Vagina (tissue), 2 donors: ENCODE data around the gene TMEM45A. TPM values are rescaled to one million over a fixed set of nuclear protein-coding genes. Genes with fewer than 3 reads are reported as not detected.

ENCODE experiments used
- DNase-seq, 2 donors: peaks; one replicate each; pipeline ENCODE4 v3.0.0-alpha.2; 2017; ENCODE audit errors: extremely low spot score in 2 of 2
- H3K27ac ChIP-seq: fragments of 200-600 bp; sonication (generic); one replicate; pipeline ENCODE4 v1.5.1; 2019
- H3K27me3 ChIP-seq: fragments of 200-600 bp; sonication (generic); one replicate; pipeline ENCODE4 v1.5.1; 2019
- H3K36me3 ChIP-seq, 2 donors: fragments of 200-600 bp; sonication (generic); one replicate each; pipeline ENCODE4 v1.5.1; 2017 to 2019
- H3K4me1 ChIP-seq: fragments of 200-600 bp; sonication (generic); one replicate; pipeline ENCODE4 v1.5.1; 2019
- H3K4me3 ChIP-seq, 2 donors: fragments of 200-600 bp; sonication (generic); 1 replicate in 1 of 2; 2 replicates in 1 of 2; pipeline ENCODE4 v1.5.1; 2016 to 2019
- H3K9me3 ChIP-seq: fragments of 200-600 bp; sonication (generic); one replicate; pipeline ENCODE4 v1.5.1; 2019
- CTCF ChIP-seq, 3 experiments: fragments of 450-650 bp in 2 of 3; fragments of 200-600 bp in 1 of 3; sonication (generic) in 1 of 3; IDR thresholded peaks; one replicate each; pipeline ENCODE4 v1.5.1; 2017 to 2019; ENCODE audit warnings: antibody characterized with exemption in 3 of 3, mild to moderate bottlenecking in 2 of 3, moderate library complexity in 2 of 3
- POLR2A ChIP-seq, 2 donors: fragments of 450-650 bp; IDR thresholded peaks; one replicate each; pipeline ENCODE4 v1.6.1; 2017; ENCODE audit warnings: antibody characterized with exemption in 2 of 2, mild to moderate bottlenecking in 2 of 2, moderate library complexity in 2 of 2
- POLR2AphosphoS5 ChIP-seq, 2 donors: sonication (generic); formaldehyde crosslinking; IDR thresholded peaks; one replicate each; pipeline ENCODE4 v1.9.0; 2017; ENCODE audit warnings: antibody characterized with exemption in 2 of 2, mild to moderate bottlenecking in 2 of 2, low read depth in 1 of 2; ENCODE audit not compliant: insufficient read depth in 1 of 2
- intact Hi-C: fragments of 100-400 bp; cut with DNase I; formaldehyde crosslinking; loops from one replicate; pipeline ENCODE4 v1.15.1; 2023
- total RNA-seq: library from RNA; depleted of rRNA; stranded (reverse); fragments of >200 nt; gene quantifications from one replicate; pipeline ENCODE4 v1.2.3, GENCODE V29; 2016

Gene TMEM45A
- total RNA-seq, 1 donor from 2014 or later = 46.4 TPM

- TF ChIP-seq POLR2A (IDR thresholded peaks at IDR 0.05) = no peak
- TF ChIP-seq CTCF (IDR thresholded peaks at IDR 0.05) = no peak
- no peak for TF ChIP-seq POLR2AphosphoS5 (IDR thresholded peaks at IDR 0.05; ENCODE audit: insufficient read depth in 1 of 2, low read depth in 1 of 2)
- no peak overlapping the region for H3K27ac ChIP-seq
- no peaks in the 10 kb centered on the region for H3K36me3 ChIP-seq
- intact Hi-C loops = no loop called here
- no peak for DNase-seq
- H3K27me3 ChIP-seq = no peaks in the 10 kb centered on the region
- no peak overlapping the region for H3K4me3 ChIP-seq
- H3K9me3 ChIP-seq = no peaks in the 10 kb centered on the region
- no peaks in the 10 kb centered on the region for H3K4me1 ChIP-seq
These were observed 118.8 kb downstream of the TMEM45A start for GRCh38 chr3:100611221-100611620.

- H3K4me1 ChIP-seq = no peaks in the 10 kb centered on the region
- no peaks in the 10 kb centered on the region for H3K36me3 ChIP-seq
- no peaks in the 10 kb centered on the region for H3K27me3 ChIP-seq
- intact Hi-C loops = no loop called here
- TF ChIP-seq CTCF (IDR thresholded peaks at IDR 0.05) = no peak
- no peak for TF ChIP-seq POLR2A (IDR thresholded peaks at IDR 0.05)
- TF ChIP-seq POLR2AphosphoS5 (IDR thresholded peaks at IDR 0.05; ENCODE audit: insufficient read depth in 1 of 2, low read depth in 1 of 2) = no peak
- no peak overlapping the region for H3K27ac ChIP-seq
- H3K4me3 ChIP-seq = no peak overlapping the region
- no peak for DNase-seq
- H3K9me3 ChIP-seq = no peaks in the 10 kb centered on the region
These were observed 121.4 kb downstream of the TMEM45A start for GRCh38 chr3:100613721-100614390.

- no peaks in the 10 kb centered on the region for H3K9me3 ChIP-seq
- TF ChIP-seq CTCF (IDR thresholded peaks at IDR 0.05) (no peak), POLR2A (IDR thresholded peaks at IDR 0.05) (no peak), POLR2AphosphoS5 (IDR thresholded peaks at IDR 0.05; ENCODE audit: insufficient read depth in 1 of 2, low read depth in 1 of 2) (no peak)
- H3K4me3 ChIP-seq = no peak overlapping the region
- H3K36me3 ChIP-seq = no peaks in the 10 kb centered on the region
- DNase-seq = no peak
- no peaks in the 10 kb centered on the region for H3K27me3 ChIP-seq
- no peaks in the 10 kb centered on the region for H3K4me1 ChIP-seq
- intact Hi-C loops = no loop called here
- no peak overlapping the region for H3K27ac ChIP-seq
These were observed 122.5 kb downstream of the TMEM45A start for GRCh38 chr3:100614941-100615340.

GRCh38 chr3:100615684-100616083, 123.3 kb downstream of the TMEM45A start:
- H3K4me3 ChIP-seq = no peak overlapping the region
- intact Hi-C loops = no loop called here
- TF ChIP-seq POLR2AphosphoS5 (IDR thresholded peaks at IDR 0.05; ENCODE audit: insufficient read depth in 1 of 2, low read depth in 1 of 2) (no peak), POLR2A (IDR thresholded peaks at IDR 0.05) (no peak), CTCF (IDR thresholded peaks at IDR 0.05) (no peak)

GRCh38 chr3:100621251-100621650, 128.8 kb downstream of the TMEM45A start:
- Histone ChIP-seq H3K36me3 (no peaks in the 10 kb centered on the region), H3K9me3 (no peaks in the 10 kb centered on the region), H3K27me3 (no peaks in the 10 kb centered on the region), H3K27ac (no peak overlapping the region), H3K4me3 (no peak overlapping the region), H3K4me1 (no peaks in the 10 kb centered on the region)
- TF ChIP-seq POLR2AphosphoS5 (IDR thresholded peaks at IDR 0.05; ENCODE audit: insufficient read depth in 1 of 2, low read depth in 1 of 2) (no peak), POLR2A (IDR thresholded peaks at IDR 0.05) (no peak), CTCF (IDR thresholded peaks at IDR 0.05) (no peak)
- no peak for DNase-seq
- intact Hi-C loops = no loop called here

More at GRCh38 chr3:100615684-100616083, 123.3 kb downstream of the TMEM45A start:
- Histone ChIP-seq H3K27me3 (no peaks in the 10 kb centered on the region), H3K9me3 (no peaks in the 10 kb centered on the region), H3K36me3 (no peaks in the 10 kb centered on the region), H3K27ac (no peak overlapping the region), H3K4me1 (no peaks in the 10 kb centered on the region)
- DNase-seq = no peak
